B cell (primary cell): ENCODE data around the gene PODNL1. TPM values are rescaled to one million over a fixed set of nuclear protein-coding genes. Genes with fewer than 3 reads are reported as not detected.
A peak's percentile ranks its signal among the peaks of the same experiment; 100 is the strongest.

Experiments
- ATAC-seq: fragments of 200-7000 bp; cut with Tn5 transposase; one replicate; pipeline ENCODE4 v1.10.0; 2021; ENCODE audit warnings: low read depth, mild to moderate bottlenecking, moderate number of reproducible peaks, moderate library complexity
- CTCF ChIA-PET: fragments of 350-600 bp; sonication (Branson Sonifier 250); formaldehyde crosslinking; loops from one replicate; lab custom pipeline; 2021; ENCODE audit warnings: antibody characterized with exemption, inconsistent platforms; lab: Charles Lee
- POLR2A ChIA-PET: fragments of 350-600 bp; sonication (Branson Sonifier 250); formaldehyde crosslinking; loops from one replicate; lab custom pipeline; 2021; ENCODE audit warnings: antibody characterized with exemption; lab: Charles Lee
- DNase-seq: peaks from one replicate; pipeline ENCODE4 v3.0.0; 2013
- H2AFZ ChIP-seq: 2 replicates; pipeline ENCODE4 v1.6.1; 2012; ENCODE audit warnings: mild to moderate bottlenecking, low read depth, low read length; ENCODE audit not compliant: insufficient read depth, poor library complexity, severe bottlenecking
- H3K27ac ChIP-seq, 2 donors: 1 replicate in 1 of 2; 2 replicates in 1 of 2; pipeline ENCODE4 v1.5.1; 2012 to 2013; ENCODE audit warnings: low read length in 2 of 2, mild to moderate bottlenecking in 2 of 2, moderate library complexity in 1 of 2
- H3K27me3 ChIP-seq, 4 experiments: fragments of 200-600 bp in 1 of 4; sonication (generic) in 1 of 4; replicated peaks in 1 of 4; 1 replicate in 2 of 4; 2 replicates in 2 of 4; pipeline versions ENCODE4 v1.6.1 to v1.7.0; 2013 to 2016; ENCODE audit warnings: low read length in 3 of 4, mild to moderate bottlenecking in 2 of 4, mixed read lengths in 1 of 4, moderate library complexity in 1 of 4; ENCODE audit not compliant: insufficient read depth in 4 of 4, control insufficient read depth in 3 of 4; ENCODE audit errors: control extremely low read depth in 1 of 4
- H3K36me3 ChIP-seq, 2 experiments: replicated peaks in 1 of 2; 1 replicate in 1 of 2; 2 replicates in 1 of 2; pipeline versions ENCODE4 v1.6.1 to v1.7.1; 2013; ENCODE audit warnings: low read length in 1 of 2; ENCODE audit not compliant: insufficient read depth in 2 of 2, control insufficient read depth in 1 of 2; ENCODE audit errors: control extremely low read depth in 1 of 2, extremely low read depth in 1 of 2
- H3K4me1 ChIP-seq, 2 donors: fragments of 200-600 bp in 1 of 2; sonication (generic) in 1 of 2; 1 replicate in 1 of 2; 2 replicates in 1 of 2; pipeline versions ENCODE4 v1.5.1 to v1.6.1; 2013 to 2017; ENCODE audit warnings: low read length in 2 of 2; ENCODE audit not compliant: control insufficient read depth in 2 of 2, insufficient read depth in 2 of 2
- H3K4me2 ChIP-seq: replicated peaks from 2 replicates; pipeline ENCODE3; 2012; ENCODE audit warnings: mild to moderate bottlenecking, low read depth, low read length; ENCODE audit not compliant: poor library complexity, severe bottlenecking
- H3K4me3 ChIP-seq, 5 experiments: fragments of 200-600 bp in 1 of 5; sonication (generic) in 1 of 5; 1 replicate in 3 of 5; 2 replicates in 2 of 5; pipeline versions ENCODE4 v1.5.1 to v1.7.0; 2011 to 2016; ENCODE audit warnings: low read length in 4 of 5, mild to moderate bottlenecking in 4 of 5, low read depth in 2 of 5, control low read depth in 1 of 5, moderate library complexity in 1 of 5; ENCODE audit not compliant: insufficient read depth in 1 of 5; ENCODE audit errors: control extremely low read depth in 1 of 5, extremely low read depth in 1 of 5
- H3K79me2 ChIP-seq: fragments of 200-600 bp; sonication (generic); one replicate; pipeline ENCODE4 v1.6.0; 2016; ENCODE audit warnings: low read length; ENCODE audit not compliant: control insufficient read depth, insufficient read depth
- H3K9ac ChIP-seq: fragments of 200-600 bp; sonication (generic); 2 replicates; pipeline ENCODE4 v1.6.1; 2017; ENCODE audit warnings: mild to moderate bottlenecking, low read length, moderate library complexity
- H3K9me3 ChIP-seq, 3 donors: one replicate each; pipeline versions ENCODE4 v1.6.1 to v1.7.1; 2013; ENCODE audit warnings: low read length in 2 of 3; ENCODE audit not compliant: control insufficient read depth in 2 of 3, insufficient read depth in 1 of 3; ENCODE audit errors: control extremely low read depth in 1 of 3
- H4K20me1 ChIP-seq: 2 replicates; pipeline ENCODE4 v1.6.0; 2012; ENCODE audit warnings: mild to moderate bottlenecking, low read length; ENCODE audit not compliant: insufficient read depth, control insufficient read depth, poor library complexity, severe bottlenecking
- H3K27ac Mint-ChIP-seq: one replicate; pipeline ENCODE4 v1.8.0; 2021; ENCODE audit warnings: mixed read lengths
- H3K27me3 Mint-ChIP-seq: one replicate; pipeline ENCODE4 v1.8.0; 2021; ENCODE audit warnings: mixed read lengths
- H3K4me1 Mint-ChIP-seq: one replicate; pipeline ENCODE4 v1.8.0; 2021; ENCODE audit warnings: mixed read lengths
- H3K4me3 Mint-ChIP-seq: one replicate; pipeline ENCODE4 v1.8.0; 2021; ENCODE audit warnings: mixed read lengths
- H3K9me3 Mint-ChIP-seq: one replicate; pipeline ENCODE4 v1.8.0; 2022; ENCODE audit warnings: mixed read lengths; ENCODE audit not compliant: insufficient read depth
- CTCF ChIP-seq: fragments of 200-600 bp; IDR thresholded peaks from one replicate; pipeline ENCODE4 v1.8.0; 2022; ENCODE audit warnings: antibody characterized with exemption, mild to moderate bottlenecking
- EZH2 ChIP-seq: IDR thresholded peaks from 2 replicates; pipeline ENCODE4 v1.6.1; 2012; ENCODE audit warnings: borderline replicate concordance, low read depth, mild to moderate bottlenecking, moderate library complexity, low read length; ENCODE audit not compliant: insufficient read depth, poor library complexity, severe bottlenecking
- WGBS: methylation state at CpG from one replicate; pipeline ENCODE4 v1.1.5; 2013; ENCODE audit warnings: missing lambda C conversion rate; ENCODE audit not compliant: insufficient coverage; 5-methylcytosine and 5-hydroxymethylcytosine counted together
- intact Hi-C: fragments of 100-400 bp; cut with micrococcal nuclease; formaldehyde crosslinking; loops from one replicate; pipeline ENCODE4 v1.10.0; 2022
- polyA plus RNA-seq: library from polyadenylated mRNA; depleted of rRNA; stranded (reverse); fragments of >200 nt; gene quantifications from 2 replicates; pipeline ENCODE4 v1.2.3, GENCODE V29; 2012
- total RNA-seq, 2 donors: library from RNA; stranded (reverse); fragments of 120-200 nt in 1 of 2; gene quantifications; 1 replicate in 1 of 2; 2 replicates in 1 of 2; pipeline versions ENCODE4 v1.2.3 to v1.2.4, GENCODE V29; 2013 to 2022

Gene PODNL1
- total and polyA plus RNA-seq, 2 donors (not counting 1 experiment from before 2014, with no cell fraction given): not detected

- H3K4me2 ChIP-seq: no peak overlapping the region
- intact Hi-C loops: no loop called here
- H3K27ac Mint-ChIP-seq: no peak overlapping the region
- WGBS: 97% methylated on average over 6 of the region's 8 CpGs
- no peak overlapping the region for H3K27ac ChIP-seq
- TF ChIP-seq EZH2 (no peak), CTCF (no peak)
- peaks cover 26% of the 10 kb centered on the region for H3K79me2 ChIP-seq
- H3K27me3 Mint-ChIP-seq: no peaks in the 10 kb centered on the region
- H3K4me1 ChIP-seq: peaks cover 11 to 13% of the 10 kb centered on the region in 2 donors
- no peaks in the 10 kb centered on the region for H3K27me3 ChIP-seq
- no peak overlapping the region for H2AFZ ChIP-seq
- ATAC-seq (no peak), DNase-seq (peak; percentile 6)
- no peaks in the 10 kb centered on the region for H3K9me3 Mint-ChIP-seq
- POLR2A ChIA-PET: no interaction called here
- no peaks in the 10 kb centered on the region for H3K9me3 ChIP-seq
- H3K4me1 Mint-ChIP-seq: peaks cover 17% of the 10 kb centered on the region
- CTCF ChIA-PET: interaction anchor here (1.9 kb wide), 1 partner anchor 74 kb away, joined by 5 read pairs; the partner anchor contains the start of gene IL27RA
- no peak overlapping the region for H3K4me3 ChIP-seq
- no peak overlapping the region for H3K4me3 Mint-ChIP-seq
- peaks cover 51% of the 10 kb centered on the region for H4K20me1 ChIP-seq
- no peak overlapping the region for H3K9ac ChIP-seq
- peaks cover 0 to 63% of the 10 kb centered on the region in 2 experiments for H3K36me3 ChIP-seq
These were observed 18.8 kb upstream of the PODNL1 start for GRCh38 chr19:13957051-13957450.

GRCh38 chr19:13956365-13956744, 18.1 kb upstream of the PODNL1 start:
- H3K4me3 ChIP-seq: no peak overlapping the region
- POLR2A ChIA-PET: interaction anchor here (0.6 kb wide), 1 partner anchor 43 kb away, joined by 3 read pairs; no protein-coding TSS in a partner anchor
- peaks cover 30% of the 10 kb centered on the region for H3K79me2 ChIP-seq
- Mint-ChIP-seq H3K27me3 (no peaks in the 10 kb centered on the region), H3K27ac (no peak overlapping the region), H3K4me1 (peaks cover 21% of the 10 kb centered on the region), H3K9me3 (no peaks in the 10 kb centered on the region), H3K4me3 (no peak overlapping the region)
- CTCF ChIA-PET: interaction anchor here (0.9 kb wide), 1 partner anchor 92 kb away, joined by 3 read pairs; no protein-coding TSS in a partner anchor
- no peak for DNase-seq
- H3K36me3 ChIP-seq: peaks cover 0 to 58% of the 10 kb centered on the region in 2 experiments
- peaks cover 15 to 18% of the 10 kb centered on the region in 2 donors for H3K4me1 ChIP-seq
- no peaks in the 10 kb centered on the region for H3K9me3 ChIP-seq
- no peak for TF ChIP-seq CTCF
- TF ChIP-seq EZH2: no peak
- no peak overlapping the region for H3K27ac ChIP-seq
- H3K9ac ChIP-seq: no peak overlapping the region
- WGBS: 96% methylated on average over 10 of the region's 16 CpGs
- no peaks in the 10 kb centered on the region for H3K27me3 ChIP-seq
- no peak for ATAC-seq
- H2AFZ ChIP-seq: no peak overlapping the region
- intact Hi-C loops: no loop called here
- H4K20me1 ChIP-seq: peaks cover 51% of the 10 kb centered on the region
- H3K4me2 ChIP-seq: no peak overlapping the region
